ENCODE results near the gene SMPD1. TPM values are rescaled to one million over a fixed set of nuclear protein-coding genes. Genes with fewer than 3 reads are reported as not detected.

Gene SMPD1
- total and polyA plus RNA-seq, 8 donors: 19.4 to 62.0 (median 29.4) TPM

DNA sequence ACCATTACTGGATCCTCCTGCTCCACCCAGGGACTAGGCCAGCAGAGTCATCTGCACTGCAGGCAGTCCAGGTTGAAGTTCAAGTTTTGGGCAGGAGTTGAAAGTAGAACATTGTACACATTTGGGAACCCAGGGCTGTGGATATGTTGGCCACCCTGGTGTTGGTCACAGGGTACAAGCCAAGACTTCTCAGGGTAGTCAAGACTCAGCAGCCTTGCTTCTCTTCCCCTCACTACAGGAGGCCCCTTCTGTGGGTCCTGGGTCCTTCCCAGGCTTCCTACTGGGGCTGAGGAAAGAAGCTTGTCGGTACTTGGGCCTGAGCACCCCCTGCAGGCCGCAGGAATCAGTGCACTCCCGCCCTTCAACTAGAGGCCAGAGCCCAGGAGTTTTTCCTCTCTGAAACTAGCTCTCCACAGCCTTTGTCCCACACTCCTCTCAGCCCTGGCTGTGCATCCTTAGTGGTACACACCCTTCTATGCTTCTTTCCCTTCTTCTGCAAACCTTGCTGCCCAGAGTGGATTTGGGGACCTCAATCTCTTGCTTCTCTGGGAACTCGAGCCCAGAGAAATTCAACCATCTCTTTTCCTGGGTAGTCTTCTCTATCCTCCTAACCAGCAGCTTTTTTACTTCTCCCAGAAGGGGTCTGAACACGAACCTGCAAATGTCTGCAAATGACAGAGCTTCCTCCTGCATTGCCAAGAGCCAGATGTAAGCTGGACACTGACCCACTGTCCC, 53.2 kb downstream of the SMPD1 start:
- ATAC-seq (peak; percentile 79 to 92 (median 88)), DNase-seq (peak; percentile 26 to 67 (median 50)), FAIRE-seq (no peak)
- H3K27ac ChIP-seq: no peak overlapping the region
- intact Hi-C loops (cut with DNase I): loop anchor here in 1 of 3 donors (10.0 kb wide), 1 partner anchor 69 kb away; no protein-coding TSS in a partner anchor
- WGBS, 2 donors: 25 to 27% methylated on average over 5 of the region's 5 CpGs
- peak; percentile 64 to 84 (median 72) for TF ChIP-seq CTCF (IDR thresholded peaks at IDR 0.05)
- no peaks in the 10 kb centered on the region for H3K9me3 ChIP-seq
- no peaks in the 10 kb centered on the region for H3K27me3 ChIP-seq
- H3K4me3 ChIP-seq: no peak overlapping the region
- no peaks in the 10 kb centered on the region for H3K36me3 ChIP-seq
- H3K4me1 ChIP-seq: no peaks in the 10 kb centered on the region

Other genes starting within 250 kb of the SMPD1 start
- gene OR52B2, start 220.1 kb upstream of the SMPD1 start, total RNA-seq: not detected
- gene OR52B2, start 220.1 kb upstream of the SMPD1 start, polyA plus RNA-seq: not detected
- gene OR52W1, start 191.2 kb upstream of the SMPD1 start, total RNA-seq: not detected
- not detected for gene OR52W1, start 191.2 kb upstream of the SMPD1 start, polyA plus RNA-seq
- not detected for gene C11orf42, start 184.9 kb upstream of the SMPD1 start, total RNA-seq
- gene C11orf42, start 184.9 kb upstream of the SMPD1 start, polyA plus RNA-seq: not detected
- gene FHIP1B, start 155.8 kb upstream of the SMPD1 start, total RNA-seq: 10 to 100 TPM; 13.0 to 28.1 (median 18.4) TPM
- 10 to 100 TPM; 74.3 to 82.9 TPM for gene FHIP1B, start 155.8 kb upstream of the SMPD1 start, polyA plus RNA-seq
- under 1 TPM; 0.12 to 0.28 (median 0.22) TPM for gene CNGA4, start 151.4 kb upstream of the SMPD1 start, total RNA-seq
- gene CNGA4, start 151.4 kb upstream of the SMPD1 start, polyA plus RNA-seq: under 1 TPM; 0.14 to 0.46 TPM
- 10 to 100 TPM in 2 of 6 donors, 1 to 10 TPM in 4; 1.3 to 19.7 (median 3.1) TPM for gene CCKBR, start 130.6 kb upstream of the SMPD1 start, total RNA-seq
- 1 to 10 TPM; 2.5 to 7.7 TPM for gene CCKBR, start 130.6 kb upstream of the SMPD1 start, polyA plus RNA-seq
- gene CAVIN3, start 70.0 kb upstream of the SMPD1 start, total RNA-seq: 10 to 100 TPM in 5 of 6 donors, 1 to 10 TPM in 1; 9.7 to 16.7 (median 14.7) TPM
- 10 to 100 TPM; 20.8 to 28.7 TPM for gene CAVIN3, start 70.0 kb upstream of the SMPD1 start, polyA plus RNA-seq
- 10 to 100 TPM; 11.4 to 23.0 (median 13.9) TPM for gene APBB1, start 28.6 kb downstream of the SMPD1 start, total RNA-seq
- gene APBB1, start 28.6 kb downstream of the SMPD1 start, polyA plus RNA-seq: 10 to 100 TPM; 22.7 to 69.3 TPM
- 1 to 10 TPM in 5 of 6 donors, under 1 TPM in 1; 0.91 to 4.1 (median 1.8) TPM for gene HPX, start 50.5 kb downstream of the SMPD1 start, total RNA-seq
- 1 to 10 TPM; 4.2 to 5.2 TPM for gene HPX, start 50.5 kb downstream of the SMPD1 start, polyA plus RNA-seq
- gene TRIM3, start 83.5 kb downstream of the SMPD1 start, total RNA-seq: 10 to 100 TPM in 1 of 6 donors, 1 to 10 TPM in 5; 5.2 to 13.7 (median 6.8) TPM
- 10 to 100 TPM; 16.5 to 30.8 TPM for gene TRIM3, start 83.5 kb downstream of the SMPD1 start, polyA plus RNA-seq
- gene ARFIP2, start 90.9 kb downstream of the SMPD1 start, total RNA-seq: 10 to 100 TPM; 30.5 to 44.9 (median 35.0) TPM
- 10 to 100 TPM; 53.7 to 92.0 TPM for gene ARFIP2, start 90.9 kb downstream of the SMPD1 start, polyA plus RNA-seq
- 10 to 100 TPM; 11.8 to 20.9 (median 16.1) TPM for gene TIMM10B, start 91.0 kb downstream of the SMPD1 start, total RNA-seq
- 10 to 100 TPM in 1 of 2 donors, 1 to 10 TPM in 1; 8.2 to 19.4 TPM for gene TIMM10B, start 91.0 kb downstream of the SMPD1 start, polyA plus RNA-seq
- 1 to 10 TPM; 1.9 to 4.3 (median 3.2) TPM for gene DNHD1, start 106.8 kb downstream of the SMPD1 start, total RNA-seq
- 10 to 100 TPM in 1 of 2 donors, 1 to 10 TPM in 1; 9.5 to 11.2 TPM for gene DNHD1, start 106.8 kb downstream of the SMPD1 start, polyA plus RNA-seq
- gene RRP8, start 213.1 kb downstream of the SMPD1 start, total RNA-seq: 10 to 100 TPM in 2 of 6 donors, 1 to 10 TPM in 4; 6.3 to 15.0 (median 8.7) TPM
- 10 to 100 TPM; 16.6 to 25.0 TPM for gene RRP8, start 213.1 kb downstream of the SMPD1 start, polyA plus RNA-seq
- gene ILK, start 213.3 kb downstream of the SMPD1 start, total RNA-seq: 10 to 100 TPM; 47.9 to 90.0 (median 67.4) TPM
- 100 to 1,000 TPM in 1 of 2 donors, 10 to 100 TPM in 1; 98.5 to 137 TPM for gene ILK, start 213.3 kb downstream of the SMPD1 start, polyA plus RNA-seq
- 10 to 100 TPM; 53.5 to 96.7 (median 75.6) TPM for gene TAF10, start 221.7 kb downstream of the SMPD1 start, total RNA-seq
- 100 to 1,000 TPM; 116 TPM for gene TAF10, start 221.7 kb downstream of the SMPD1 start, polyA plus RNA-seq
- gene TPP1, start 228.9 kb downstream of the SMPD1 start, total RNA-seq: 10 to 100 TPM; 19.6 to 88.6 (median 24.6) TPM
- gene TPP1, start 228.9 kb downstream of the SMPD1 start, polyA plus RNA-seq: 10 to 100 TPM; 21.0 to 33.0 TPM